BLaER1 treated with 17β-estradiol and CSF1 and Interleukin-3, amounts not matched to agents 10 nM and 100 nM (cell line): ENCODE data around the gene UTY.

Experiments used
- H3K27ac ChIP-seq, 11 experiments: shearing (Covaris generic); formaldehyde crosslinking; 2 replicates each; pipeline ENCODE4 v1.8.1; 2022
- H3K27me3 ChIP-seq, 11 experiments: shearing (Covaris generic); formaldehyde crosslinking; 2 replicates each; pipeline ENCODE4 v1.8.1; 2022
- H3K36me3 ChIP-seq, 11 experiments: shearing (Covaris generic); formaldehyde crosslinking; 2 replicates each; pipeline ENCODE4 v1.8.1; 2022
- H3K4me1 ChIP-seq, 10 experiments: shearing (Covaris generic); formaldehyde crosslinking; 2 replicates each; pipeline ENCODE4 v1.8.1; 2022
- H3K4me2 ChIP-seq, 11 experiments: shearing (Covaris generic); formaldehyde crosslinking; 2 replicates each; pipeline ENCODE4 v1.8.1; 2022
- H3K4me3 ChIP-seq, 10 experiments: shearing (Covaris generic); formaldehyde crosslinking; 2 replicates each; pipeline ENCODE4 v1.8.1; 2022
- H3K9ac ChIP-seq, 11 experiments: shearing (Covaris generic); formaldehyde crosslinking; 2 replicates each; pipeline ENCODE4 v1.8.1; 2022
- H3K9me3 ChIP-seq, 11 experiments: shearing (Covaris generic); formaldehyde crosslinking; replicated peaks in 1 of 11; 2 replicates each; pipeline ENCODE4 v1.8.1; 2022
- H4K20me1 ChIP-seq, 11 experiments: shearing (Covaris generic); formaldehyde crosslinking; 2 replicates each; pipeline ENCODE4 v1.8.1; 2022
- Cebpa-rat ChIP-seq, 11 experiments: shearing (Covaris generic); IDR thresholded peaks; 2 replicates each; pipeline ENCODE4 v1.8.1; 2022

Gene UTY

GRCh38 chrY:13361656-13362636 is 117.9 kb downstream of the UTY start:
- Histone ChIP-seq H3K9me3 (no peaks in the 10 kb centered on the region), H3K9ac (no peak overlapping the region), H3K4me1 (no peaks in the 10 kb centered on the region), H3K27me3 (no peaks in the 10 kb centered on the region), H3K4me2 (no peak overlapping the region), H3K4me3 (no peak overlapping the region), H4K20me1 (no peaks in the 10 kb centered on the region), H3K27ac (no peak overlapping the region), H3K36me3 (no peaks in the 10 kb centered on the region)
- no peak for TF ChIP-seq Cebpa-rat (IDR thresholded peaks at IDR 0.05)

- H3K9ac ChIP-seq, result no peak overlapping the region
- no peak overlapping the region for H3K27ac ChIP-seq
- H3K9me3 ChIP-seq, result no peaks in the 10 kb centered on the region
- no peak for TF ChIP-seq Cebpa-rat (IDR thresholded peaks at IDR 0.05)
- H3K4me3 ChIP-seq, result no peak overlapping the region
- H3K4me2 ChIP-seq, result no peak overlapping the region
- H4K20me1 ChIP-seq, result no peaks in the 10 kb centered on the region
- no peaks in the 10 kb centered on the region for H3K4me1 ChIP-seq
- no peaks in the 10 kb centered on the region for H3K36me3 ChIP-seq
- H3K27me3 ChIP-seq, result no peaks in the 10 kb centered on the region
These were observed 128.4 kb downstream of the UTY start for GRCh38 chrY:13351443-13351842.

DNA sequence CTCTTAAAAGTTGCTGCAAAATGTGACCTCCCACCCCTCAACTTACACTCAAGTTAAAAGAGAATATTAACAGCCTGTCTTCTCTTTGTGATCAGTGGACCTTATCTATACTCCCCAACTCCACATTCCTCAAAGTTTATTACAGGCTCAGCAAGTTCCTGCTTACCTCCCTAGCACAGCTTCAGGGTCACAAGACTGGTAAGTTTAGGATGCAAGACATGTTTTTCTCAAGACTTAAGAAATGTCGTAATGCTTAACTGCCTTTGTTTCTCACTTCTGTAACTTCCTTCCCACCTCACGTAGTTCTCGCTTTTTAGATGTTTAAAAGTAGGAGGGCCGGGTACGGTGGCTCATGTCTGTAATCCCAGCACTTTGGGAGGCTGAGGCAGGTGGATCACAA is 132.7 kb downstream of the UTY start:
- H3K36me3 ChIP-seq, result no peaks in the 10 kb centered on the region
- TF ChIP-seq Cebpa-rat (IDR thresholded peaks at IDR 0.05), result no peak
- no peak overlapping the region for H3K4me2 ChIP-seq
- H3K27me3 ChIP-seq, result no peaks in the 10 kb centered on the region
- no peak overlapping the region for H3K4me3 ChIP-seq
- no peak overlapping the region for H3K9ac ChIP-seq
- no peaks in the 10 kb centered on the region for H3K9me3 ChIP-seq
- H3K4me1 ChIP-seq, result no peaks in the 10 kb centered on the region
- H4K20me1 ChIP-seq, result no peaks in the 10 kb centered on the region
- H3K27ac ChIP-seq, result no peak overlapping the region

DNA sequence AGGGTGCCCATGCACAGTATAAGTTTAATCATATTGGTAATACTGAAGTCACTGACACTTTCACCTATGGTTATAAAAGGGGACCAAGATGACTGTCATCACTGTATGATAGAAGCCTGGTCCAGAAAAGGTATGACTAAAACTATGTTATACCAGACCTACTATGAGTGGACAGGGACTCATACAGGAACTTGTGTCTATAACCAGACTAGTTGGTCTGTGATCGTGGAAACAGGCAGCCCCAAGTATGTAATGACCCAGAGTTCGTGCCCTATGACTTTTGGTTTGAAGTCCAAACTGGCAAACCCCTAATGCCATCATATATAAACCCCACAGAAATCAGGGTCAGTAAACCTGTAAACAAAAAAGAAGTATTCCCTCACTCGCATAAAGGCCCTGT is 134.3 kb downstream of the UTY start:
- no peak for TF ChIP-seq Cebpa-rat (IDR thresholded peaks at IDR 0.05)
- Histone ChIP-seq H3K9me3 (no peaks in the 10 kb centered on the region), H3K27ac (no peak overlapping the region), H3K4me3 (no peak overlapping the region), H3K27me3 (no peaks in the 10 kb centered on the region), H3K4me2 (no peak overlapping the region), H4K20me1 (no peaks in the 10 kb centered on the region), H3K4me1 (no peaks in the 10 kb centered on the region), H3K36me3 (no peaks in the 10 kb centered on the region), H3K9ac (no peak overlapping the region)

DNA sequence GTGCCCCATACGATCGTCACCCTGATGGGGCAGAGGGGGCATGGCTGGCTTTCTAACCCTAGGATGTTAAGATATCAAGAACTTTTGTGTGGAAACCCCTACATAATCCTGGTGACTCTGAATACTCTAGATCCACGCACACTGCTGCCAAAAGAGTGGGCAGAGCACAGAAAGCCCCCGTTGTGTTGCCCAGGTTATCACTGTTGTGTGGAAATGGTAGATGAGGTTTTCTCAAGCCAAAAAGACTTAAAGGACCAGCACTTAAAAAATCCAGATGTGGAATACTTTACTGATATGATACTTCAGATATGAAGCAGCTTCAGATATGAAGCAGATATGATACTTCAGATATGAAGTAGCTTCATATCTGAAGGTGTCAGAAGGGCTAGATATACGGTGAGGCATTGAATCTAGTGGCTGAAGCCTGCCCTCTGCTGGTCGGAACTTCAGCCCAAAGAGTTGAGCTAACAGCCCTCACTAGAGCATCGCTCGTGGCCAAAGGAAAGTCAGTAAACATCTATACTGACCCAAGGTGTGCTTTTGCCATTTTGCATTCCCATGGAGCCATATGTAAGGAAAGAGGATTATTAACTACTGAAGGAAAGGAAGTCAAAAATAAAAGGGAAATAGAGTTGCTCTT is 136.4 kb downstream of the UTY start:
- Histone ChIP-seq H3K36me3 (no peaks in the 10 kb centered on the region), H3K27ac (no peak overlapping the region), H3K4me2 (no peak overlapping the region), H3K9me3 (no peaks in the 10 kb centered on the region), H3K27me3 (no peaks in the 10 kb centered on the region), H3K4me1 (no peaks in the 10 kb centered on the region), H4K20me1 (no peaks in the 10 kb centered on the region), H3K9ac (no peak overlapping the region), H3K4me3 (no peak overlapping the region)
- no peak for TF ChIP-seq Cebpa-rat (IDR thresholded peaks at IDR 0.05)

- H3K9ac ChIP-seq, result no peak overlapping the region
- H3K36me3 ChIP-seq, result no peaks in the 10 kb centered on the region
- no peaks in the 10 kb centered on the region for H4K20me1 ChIP-seq
- H3K9me3 ChIP-seq, result no peaks in the 10 kb centered on the region
- TF ChIP-seq Cebpa-rat (IDR thresholded peaks at IDR 0.05), result no peak
- no peak overlapping the region for H3K4me3 ChIP-seq
- no peaks in the 10 kb centered on the region for H3K27me3 ChIP-seq
- H3K4me2 ChIP-seq, result no peak overlapping the region
- no peak overlapping the region for H3K27ac ChIP-seq
- H3K4me1 ChIP-seq, result no peaks in the 10 kb centered on the region
These were observed 139.9 kb downstream of the UTY start for GRCh38 chrY:13339939-13340338.

- no peak for TF ChIP-seq Cebpa-rat (IDR thresholded peaks at IDR 0.05)
- Histone ChIP-seq H3K27me3 (no peaks in the 10 kb centered on the region), H3K9me3 (no peaks in the 10 kb centered on the region), H3K4me3 (no peak overlapping the region), H4K20me1 (no peaks in the 10 kb centered on the region), H3K27ac (no peak overlapping the region), H3K9ac (no peak overlapping the region), H3K4me2 (no peak overlapping the region), H3K4me1 (no peaks in the 10 kb centered on the region), H3K36me3 (no peaks in the 10 kb centered on the region)
These were observed 140.5 kb downstream of the UTY start for GRCh38 chrY:13339381-13339780.

GRCh38 chrY:13338711-13339110 is 141.1 kb downstream of the UTY start:
- Histone ChIP-seq H3K4me3 (no peak overlapping the region), H3K27me3 (no peaks in the 10 kb centered on the region), H3K9me3 (no peaks in the 10 kb centered on the region), H3K4me1 (no peaks in the 10 kb centered on the region), H3K4me2 (no peak overlapping the region), H3K27ac (no peak overlapping the region), H4K20me1 (no peaks in the 10 kb centered on the region), H3K36me3 (no peaks in the 10 kb centered on the region), H3K9ac (no peak overlapping the region)
- TF ChIP-seq Cebpa-rat (IDR thresholded peaks at IDR 0.05), result no peak

DNA sequence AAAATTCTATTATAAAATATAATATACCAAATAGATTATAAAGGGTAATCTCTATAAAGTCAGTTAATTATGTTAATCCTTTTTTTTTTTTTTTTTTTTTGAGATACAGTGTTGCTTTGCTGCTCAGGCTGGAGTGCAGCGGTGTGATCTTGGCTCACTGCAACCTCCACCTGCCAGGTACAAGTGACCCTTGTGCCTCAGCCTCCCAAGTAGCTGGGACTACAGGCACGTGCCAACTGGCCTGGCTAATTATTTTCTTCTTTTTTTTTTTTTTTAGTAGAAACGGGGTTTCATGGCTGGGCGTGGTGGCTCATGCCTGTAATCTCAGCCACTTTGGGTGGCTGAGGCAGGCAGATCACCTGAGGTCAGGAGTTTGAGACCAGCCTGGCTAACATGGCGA is 141.9 kb downstream of the UTY start:
- Histone ChIP-seq H3K9me3 (no peaks in the 10 kb centered on the region), H3K9ac (no peak overlapping the region), H3K4me3 (no peak overlapping the region), H3K4me1 (no peaks in the 10 kb centered on the region), H3K27ac (no peak overlapping the region), H3K4me2 (no peak overlapping the region), H4K20me1 (no peaks in the 10 kb centered on the region), H3K36me3 (no peaks in the 10 kb centered on the region), H3K27me3 (no peaks in the 10 kb centered on the region)
- no peak for TF ChIP-seq Cebpa-rat (IDR thresholded peaks at IDR 0.05)

GRCh38 chrY:13333791-13334190 is 146.0 kb downstream of the UTY start:
- Histone ChIP-seq H3K36me3 (no peaks in the 10 kb centered on the region), H3K9me3 (no peaks in the 10 kb centered on the region), H3K4me2 (no peak overlapping the region), H3K27ac (no peak overlapping the region), H3K27me3 (no peaks in the 10 kb centered on the region), H4K20me1 (no peaks in the 10 kb centered on the region), H3K4me1 (no peaks in the 10 kb centered on the region), H3K4me3 (no peak overlapping the region), H3K9ac (no peak overlapping the region)
- TF ChIP-seq Cebpa-rat (IDR thresholded peaks at IDR 0.05), result no peak
